ENCODE measurements around the gene MTCH1. TPM values are rescaled to one million over a fixed set of nuclear protein-coding genes. Genes with fewer than 3 reads are reported as not detected.

The MTCH1 gene
- total RNA-seq, 2 donors from 2014 or later: 237 to 273 TPM

- no peak overlapping the region for H3K27ac ChIP-seq
- TF ChIP-seq CTCF (IDR thresholded peaks at IDR 0.05): no peak
- no peaks in the 10 kb centered on the region for H3K4me1 ChIP-seq (ENCODE audit: control insufficient read depth in 1 of 2, low read depth in 2 of 2)
- H3K27me3 ChIP-seq (replicated peaks; ENCODE audit: insufficient read depth): no peaks in the 10 kb centered on the region
- ATAC-seq (ENCODE audit: insufficient number of reproducible peaks, low FRiP score, low read depth) (no peak), DNase-seq (ENCODE audit: low spot score) (no peak)
- no peak overlapping the region for H3K4me3 ChIP-seq
- H3K36me3 ChIP-seq: no peaks in the 10 kb centered on the region
- no peaks in the 10 kb centered on the region for H3K9me3 ChIP-seq
These were observed 39.8 kb upstream of the MTCH1 start for GRCh38 chr6:37025621-37026466.

GRCh38 chr6:37024656-37025337 is 38.8 kb upstream of the MTCH1 start:
- Histone ChIP-seq H3K27me3 (replicated peaks; ENCODE audit: insufficient read depth) (no peaks in the 10 kb centered on the region), H3K4me3 (no peak overlapping the region), H3K27ac (no peak overlapping the region), H3K4me1 (ENCODE audit: control insufficient read depth in 1 of 2, low read depth in 2 of 2) (no peaks in the 10 kb centered on the region), H3K9me3 (no peaks in the 10 kb centered on the region), H3K36me3 (no peaks in the 10 kb centered on the region)
- no peak for TF ChIP-seq CTCF (IDR thresholded peaks at IDR 0.05)
- ATAC-seq (ENCODE audit: insufficient number of reproducible peaks, low FRiP score, low read depth): no peak
- DNase-seq (ENCODE audit: low spot score): no peak

GRCh38 chr6:37022135-37022863 is 36.3 kb upstream of the MTCH1 start:
- Histone ChIP-seq H3K36me3 (no peaks in the 10 kb centered on the region), H3K9me3 (no peaks in the 10 kb centered on the region), H3K27ac (no peak overlapping the region), H3K4me1 (ENCODE audit: control insufficient read depth in 1 of 2, low read depth in 2 of 2) (peaks cover 0 to 14% of the 10 kb centered on the region in 2 donors), H3K27me3 (replicated peaks; ENCODE audit: insufficient read depth) (no peaks in the 10 kb centered on the region), H3K4me3 (no peak overlapping the region)
- TF ChIP-seq CTCF (IDR thresholded peaks at IDR 0.05): no peak
- ATAC-seq (ENCODE audit: insufficient number of reproducible peaks, low FRiP score, low read depth) (no peak), DNase-seq (ENCODE audit: low spot score) (no peak)

- Histone ChIP-seq H3K4me1 (ENCODE audit: control insufficient read depth in 1 of 2, low read depth in 2 of 2) (peaks cover 0 to 14% of the 10 kb centered on the region in 2 donors), H3K27ac (no peak overlapping the region), H3K36me3 (no peaks in the 10 kb centered on the region), H3K27me3 (replicated peaks; ENCODE audit: insufficient read depth) (no peaks in the 10 kb centered on the region), H3K4me3 (no peak overlapping the region), H3K9me3 (no peaks in the 10 kb centered on the region)
- DNase-seq (ENCODE audit: low spot score) (no peak), ATAC-seq (ENCODE audit: insufficient number of reproducible peaks, low FRiP score, low read depth) (no peak)
- TF ChIP-seq CTCF (IDR thresholded peaks at IDR 0.05): no peak
These were observed 35.5 kb upstream of the MTCH1 start for GRCh38 chr6:37021356-37022129.

All from thoracic aorta (tissue), 2 donors.